Midbrain (tissue), 1 donor: Measurements from ENCODE around the gene GTPBP2.
"Not testable (repeated sequence)": the region's sequence is repeated elsewhere in the genome, so short reads cannot be mapped to it uniquely, and the experiment has no call there.

Experiments used
- DNase-seq: peaks from one replicate; lab custom pipeline; 2025; lab: John Stamatoyannopoulos, UW

The GTPBP2 gene

GRCh38 chr6:43657221-43657802 lies 28.2 kb upstream of the GTPBP2 start:
- DNase-seq, result no peak

GRCh38 chr6:43652822-43653221 lies 23.8 kb upstream of the GTPBP2 start:
- not testable (repeated sequence) for DNase-seq

GRCh38 chr6:43648248-43648647 lies 19.2 kb upstream of the GTPBP2 start:
- DNase-seq, result no peak

GRCh38 chr6:43647613-43648012 lies 18.5 kb upstream of the GTPBP2 start:
- no peak for DNase-seq

- DNase-seq, result no peak
These were observed 16.5 kb upstream of the GTPBP2 start for GRCh38 chr6:43645613-43645964.

- DNase-seq, result no peak
These were observed 16.0 kb upstream of the GTPBP2 start, which contains the start of gene RSPH9 for GRCh38 chr6:43644940-43645612. Gene RSPH9, plus strand, starts transcription at chr6:43645036. Its CDS starts 63 bp downstream, at chr6:43645099.

- DNase-seq, result no peak
These were observed 11.1 kb upstream of the GTPBP2 start for GRCh38 chr6:43639984-43640800.

- DNase-seq, result no peak
These were observed 7.2 kb upstream of the GTPBP2 start for GRCh38 chr6:43636308-43636659.

GRCh38 chr6:43635387-43636307 lies 6.6 kb upstream of the GTPBP2 start, which contains the start of gene MAD2L1BP:
Gene MAD2L1BP, plus strand, starts transcription at chr6:43635840. Its CDS starts 36 bp downstream, at chr6:43635876.
- peak; percentile 88 for DNase-seq

- no peak for DNase-seq
These were observed 5.7 kb upstream of the GTPBP2 start for GRCh38 chr6:43634702-43635303.

- DNase-seq, result not testable (repeated sequence)
These were observed 3.9 kb upstream of the GTPBP2 start for GRCh38 chr6:43633002-43633401.

GRCh38 chr6:43630980-43631619 lies 2.0 kb upstream of the GTPBP2 start:
- DNase-seq, result no peak

GRCh38 chr6:43629505-43630300 lies 639 bp upstream of the GTPBP2 start:
- DNase-seq, result peak; percentile 89

GRCh38 chr6:43628393-43629103 lies 516 bp downstream of the GTPBP2 start:
- DNase-seq, result peak; percentile 51

GRCh38 chr6:43627008-43627825 lies 1.8 kb downstream of the GTPBP2 start:
- DNase-seq, result peak; percentile 19

- no peak for DNase-seq
These were observed 3.6 kb downstream of the GTPBP2 start for GRCh38 chr6:43625393-43625992.

- no peak for DNase-seq
These were observed 4.2 kb downstream of the GTPBP2 start for GRCh38 chr6:43624786-43625288.
